Mucosa of descending colon (tissue), 3 donors: Measurements from ENCODE around the gene CDKL5. TPM values are rescaled to one million over a fixed set of nuclear protein-coding genes. Genes with fewer than 3 reads are reported as not detected.

Source experiments
- ATAC-seq: fragments of 200-7000 bp; cut with Tn5 transposase; one replicate; pipeline ENCODE4 v1.9.1; 2020; ENCODE audit warnings: mild to moderate bottlenecking, moderate library complexity
- DNase-seq, 3 donors: peaks; one replicate each; pipeline ENCODE4 v3.0.0-alpha.2; 2020
- H3K36me3 ChIP-seq: fragments of 200-600 bp; one replicate; pipeline ENCODE4 v1.8.0; 2021; ENCODE audit warnings: low read depth, mild to moderate bottlenecking
- H3K4me1 ChIP-seq: fragments of 200-600 bp; one replicate; pipeline ENCODE4 v1.8.0; 2021; ENCODE audit warnings: low read depth, mild to moderate bottlenecking
- H3K4me3 ChIP-seq: fragments of 200-600 bp; one replicate; pipeline ENCODE4 v1.8.0; 2021; ENCODE audit warnings: mild to moderate bottlenecking
- H3K9me3 ChIP-seq: fragments of 200-600 bp; one replicate; pipeline ENCODE4 v1.8.0; 2021; ENCODE audit warnings: mild to moderate bottlenecking
- intact Hi-C, 2 donors: fragments of 100-400 bp; cut with DNase I in 1 of 2; cut with micrococcal nuclease in 1 of 2; formaldehyde crosslinking; loops; one replicate each; pipeline versions ENCODE4 v1.11.0 to v1.11.1; 2022; cut with DNase I, micrococcal nuclease
- total RNA-seq, 3 donors: library from RNA; stranded (reverse); fragmentation: NEBNext Ultra II Directional in 2 of 3; extraction: Animal tissue kit (Norgen Biotek cat#: 25700) in 2 of 3; gene quantifications; one replicate each; pipeline versions ENCODE4 v1.2.1 to v1.2.4, GENCODE V29; 2021 to 2023
- TF ChIP-seq, protein P1 (sequence below): fragments of 200-600 bp; IDR thresholded peaks from one replicate; pipeline ENCODE4 v1.8.0; 2022; ENCODE audit warnings: antibody characterized with exemption, mild to moderate bottlenecking
- donor health status: DM: no; HTN: no; CAD: no; lungs with moderate emphysema.
- donor health status: DM: no; HTN: no; CAD: no.
- donor health status: DM: no; HTN: yes; CAD: no.

The CDKL5 gene
- total RNA-seq, 3 donors from 2014 or later, result 4.0 to 7.5 (median 4.4) TPM

- no peak for ATAC-seq
- Histone ChIP-seq H3K36me3 (no peaks in the 10 kb centered on the region), H3K9me3 (no peaks in the 10 kb centered on the region), H3K4me3 (no peak overlapping the region), H3K4me1 (no peaks in the 10 kb centered on the region)
- TF ChIP-seq, protein P1, sequence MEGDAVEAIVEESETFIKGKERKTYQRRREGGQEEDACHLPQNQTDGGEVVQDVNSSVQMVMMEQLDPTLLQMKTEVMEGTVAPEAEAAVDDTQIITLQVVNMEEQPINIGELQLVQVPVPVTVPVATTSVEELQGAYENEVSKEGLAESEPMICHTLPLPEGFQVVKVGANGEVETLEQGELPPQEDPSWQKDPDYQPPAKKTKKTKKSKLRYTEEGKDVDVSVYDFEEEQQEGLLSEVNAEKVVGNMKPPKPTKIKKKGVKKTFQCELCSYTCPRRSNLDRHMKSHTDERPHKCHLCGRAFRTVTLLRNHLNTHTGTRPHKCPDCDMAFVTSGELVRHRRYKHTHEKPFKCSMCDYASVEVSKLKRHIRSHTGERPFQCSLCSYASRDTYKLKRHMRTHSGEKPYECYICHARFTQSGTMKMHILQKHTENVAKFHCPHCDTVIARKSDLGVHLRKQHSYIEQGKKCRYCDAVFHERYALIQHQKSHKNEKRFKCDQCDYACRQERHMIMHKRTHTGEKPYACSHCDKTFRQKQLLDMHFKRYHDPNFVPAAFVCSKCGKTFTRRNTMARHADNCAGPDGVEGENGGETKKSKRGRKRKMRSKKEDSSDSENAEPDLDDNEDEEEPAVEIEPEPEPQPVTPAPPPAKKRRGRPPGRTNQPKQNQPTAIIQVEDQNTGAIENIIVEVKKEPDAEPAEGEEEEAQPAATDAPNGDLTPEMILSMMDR, result no peak
- DNase-seq, result no peak
- intact Hi-C loops, result no loop called here
Observed at GRCh38 chrX:18573556-18573955, 148.1 kb downstream of the CDKL5 start.

DNA sequence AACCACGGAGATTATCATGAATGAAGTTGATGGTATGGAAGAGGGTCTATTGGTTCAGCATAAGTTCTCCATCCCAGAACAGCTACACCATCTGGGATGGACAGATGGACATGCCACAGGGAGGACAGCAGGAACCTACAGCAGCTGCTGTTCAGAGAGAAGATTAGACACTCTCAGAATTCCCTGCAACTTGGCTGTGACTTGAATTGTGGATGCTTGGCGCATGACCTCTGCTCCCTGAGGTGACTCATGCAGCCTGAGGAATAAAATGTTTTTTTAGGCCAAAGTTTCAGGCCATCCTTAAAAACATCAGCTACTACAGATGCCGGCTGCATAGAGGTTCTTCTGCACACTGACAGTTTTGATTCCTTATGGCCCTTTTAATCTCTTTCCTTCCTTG, 149.2 kb downstream of the CDKL5 start:
- Histone ChIP-seq H3K4me3 (no peak overlapping the region), H3K9me3 (no peaks in the 10 kb centered on the region), H3K36me3 (no peaks in the 10 kb centered on the region), H3K4me1 (no peaks in the 10 kb centered on the region)
- intact Hi-C loops, result no loop called here
- TF ChIP-seq, protein P1, result no peak
- ATAC-seq, result peak; percentile 13
- no peak for DNase-seq

DNA sequence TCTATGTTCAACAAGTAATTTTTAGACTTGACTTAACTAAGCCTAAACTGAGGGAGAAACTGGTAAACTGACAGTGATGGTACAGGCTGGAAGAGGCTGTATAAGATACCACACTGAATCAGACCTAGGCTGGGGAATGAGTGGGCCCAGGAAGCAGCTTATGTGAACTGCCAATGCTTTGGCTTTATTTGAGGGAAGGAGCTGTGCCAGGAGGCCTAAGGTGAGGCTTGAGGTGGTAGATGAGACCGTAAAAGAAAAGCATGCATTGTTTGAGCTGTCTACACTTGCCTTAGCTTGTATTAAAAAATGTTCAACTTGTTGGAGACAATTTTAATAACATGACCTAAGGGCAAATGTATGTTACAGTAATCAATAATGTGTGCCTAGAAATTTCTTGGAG, 150.3 kb downstream of the CDKL5 start:
- no peak for DNase-seq
- Histone ChIP-seq H3K4me3 (no peak overlapping the region), H3K4me1 (no peaks in the 10 kb centered on the region), H3K9me3 (no peaks in the 10 kb centered on the region), H3K36me3 (no peaks in the 10 kb centered on the region)
- intact Hi-C loops, result no loop called here
- TF ChIP-seq, protein P1, result no peak
- ATAC-seq, result no peak

DNA sequence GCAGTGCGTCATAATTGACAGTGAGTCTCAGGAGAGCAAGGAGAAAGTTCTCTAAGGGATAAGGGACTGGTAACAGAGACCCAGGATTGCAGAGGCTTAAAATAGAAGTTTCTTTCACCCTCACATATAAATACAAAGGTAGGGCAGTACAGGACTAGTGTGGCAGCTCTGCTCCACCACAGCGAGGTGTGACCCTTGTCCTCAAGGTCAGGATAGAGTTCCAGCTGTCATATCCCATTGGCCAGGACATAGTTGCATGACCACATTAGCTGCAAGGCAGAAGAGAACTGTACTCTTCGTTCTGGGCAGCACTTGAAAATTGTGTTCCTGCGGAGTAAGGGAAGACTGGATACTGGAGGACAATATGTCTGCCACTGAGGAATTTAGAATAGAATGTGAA, 152.0 kb downstream of the CDKL5 start:
- Histone ChIP-seq H3K9me3 (no peaks in the 10 kb centered on the region), H3K4me3 (no peak overlapping the region), H3K4me1 (no peaks in the 10 kb centered on the region), H3K36me3 (no peaks in the 10 kb centered on the region)
- DNase-seq, result no peak
- TF ChIP-seq, protein P1, result no peak
- ATAC-seq, result no peak
- intact Hi-C loops, result no loop called here

GRCh38 chrX:18578546-18578945, 153.1 kb downstream of the CDKL5 start:
- DNase-seq (no peak), ATAC-seq (no peak)
- TF ChIP-seq, protein P1, result no peak
- no peaks in the 10 kb centered on the region for H3K4me1 ChIP-seq
- no peaks in the 10 kb centered on the region for H3K9me3 ChIP-seq
- no peaks in the 10 kb centered on the region for H3K36me3 ChIP-seq
- H3K4me3 ChIP-seq, result no peak overlapping the region
- intact Hi-C loops, result no loop called here

- TF ChIP-seq, protein P1, result no peak
- intact Hi-C loops, result no loop called here
- DNase-seq, result no peak
- Histone ChIP-seq H3K4me1 (no peaks in the 10 kb centered on the region), H3K9me3 (no peaks in the 10 kb centered on the region), H3K4me3 (no peak overlapping the region), H3K36me3 (no peaks in the 10 kb centered on the region)
- no peak for ATAC-seq
Observed at GRCh38 chrX:18579495-18579894, 154.1 kb downstream of the CDKL5 start.
